ENCODE measurements around the gene FIBP. TPM values are rescaled to one million over a fixed set of nuclear protein-coding genes. Genes with fewer than 3 reads are reported as not detected.

FIBP gene
- total RNA-seq, 2 experiments from 2014 or later = 78.8 to 79.9 TPM

- intact Hi-C loops (cut with micrococcal nuclease) = no loop called here
- Mint-ChIP-seq H3K27me3 (no peaks in the 10 kb centered on the region), H3K4me3 (peak overlapping the region; percentile 39), H3K9me3 (no peaks in the 10 kb centered on the region), H3K36me3 (ENCODE audit: low read depth) (peaks cover 5% of the 10 kb centered on the region), H3K4me1 (ENCODE audit: low read depth) (peaks cover 39% of the 10 kb centered on the region), H3K27ac (no peak overlapping the region)
- CTCF ChIA-PET = interaction anchor here (0.9 to 7.1 kb wide), 5 partner anchors 9 to 117 kb away, joined by 3 to 153 read pairs (median 6); partner anchors contain the start of genes CCDC85B, CFL1, FIBP and MUS81
- DNase-seq (no peak), ATAC-seq (no peak)
- POLR2A ChIA-PET = interaction anchor here (0.6 to 29.8 kb wide), 8 partner anchors 15 to 284 kb away, joined by 3 to 560 read pairs (median 3); partner anchors contain the start of genes CCDC85B, CFL1, CTSW and FIBP
- no peak for TF ChIP-seq CTCF (IDR thresholded peaks at IDR 0.05)
Measured at GRCh38 chr11:65871811-65872548, 16.3 kb downstream of the FIBP start.

- Mint-ChIP-seq H3K27me3 (no peaks in the 10 kb centered on the region), H3K4me3 (no peak overlapping the region), H3K4me1 (ENCODE audit: low read depth) (peaks cover 30% of the 10 kb centered on the region), H3K27ac (no peak overlapping the region), H3K36me3 (ENCODE audit: low read depth) (peaks cover 9% of the 10 kb centered on the region), H3K9me3 (no peaks in the 10 kb centered on the region)
- intact Hi-C loops (cut with micrococcal nuclease) = no loop called here
- no peak for TF ChIP-seq CTCF (IDR thresholded peaks at IDR 0.05)
- ChIA-PET CTCF (interaction anchor here (0.9 to 7.1 kb wide), 7 partner anchors 8 to 160 kb away, joined by 3 to 153 read pairs (median 6); partner anchors contain the start of genes CCDC85B, CFL1, FIBP and KAT5), POLR2A (interaction anchor here (0.7 to 29.8 kb wide), 6 partner anchors 14 to 283 kb away, joined by 3 to 560 read pairs (median 4); partner anchors contain the start of genes CCDC85B, CFL1, CTSW and FIBP)
- DNase-seq (no peak), ATAC-seq (no peak)
Measured at GRCh38 chr11:65870706-65871681, 17.3 kb downstream of the FIBP start.

- no peak for TF ChIP-seq CTCF (IDR thresholded peaks at IDR 0.05)
- Mint-ChIP-seq H3K27ac (no peak overlapping the region), H3K4me3 (no peak overlapping the region), H3K9me3 (no peaks in the 10 kb centered on the region), H3K36me3 (ENCODE audit: low read depth) (peaks cover 9% of the 10 kb centered on the region), H3K27me3 (no peaks in the 10 kb centered on the region), H3K4me1 (ENCODE audit: low read depth) (peaks cover 30% of the 10 kb centered on the region)
- CTCF ChIA-PET = interaction anchor here (0.9 to 7.1 kb wide), 5 partner anchors 8 to 159 kb away, joined by 3 to 153 read pairs (median 7); partner anchors contain the start of genes CCDC85B, CFL1, FIBP and KAT5
- POLR2A ChIA-PET = interaction anchor here (10.6 to 29.8 kb wide), 2 partner anchors 13 to 19 kb away, joined by 182 to 560 read pairs; partner anchors contain the start of genes CCDC85B, CFL1, CTSW and FIBP
- intact Hi-C loops (cut with micrococcal nuclease) = no loop called here
- ATAC-seq = no peak
- no peak for DNase-seq
Measured at GRCh38 chr11:65870307-65870658, 18.0 kb downstream of the FIBP start.

GRCh38 chr11:65869643-65870306, 18.5 kb downstream of the FIBP start:
- ChIA-PET CTCF (interaction anchor here (0.9 to 7.1 kb wide), 5 partner anchors 10 to 158 kb away, joined by 3 to 153 read pairs (median 7); partner anchors contain the start of genes CCDC85B, CFL1, FIBP and KAT5), POLR2A (interaction anchor here (10.6 to 29.8 kb wide), 2 partner anchors 12 to 20 kb away, joined by 182 to 560 read pairs; partner anchors contain the start of genes CCDC85B, CFL1, CTSW and FIBP)
- no peak for ATAC-seq
- Mint-ChIP-seq H3K4me3 (no peak overlapping the region), H3K9me3 (no peaks in the 10 kb centered on the region), H3K36me3 (ENCODE audit: low read depth) (peaks cover 12% of the 10 kb centered on the region), H3K27ac (no peak overlapping the region), H3K4me1 (ENCODE audit: low read depth) (peaks cover 30% of the 10 kb centered on the region), H3K27me3 (no peaks in the 10 kb centered on the region)
- DNase-seq = no peak
- TF ChIP-seq CTCF (IDR thresholded peaks at IDR 0.05) = no peak
- intact Hi-C loops (cut with micrococcal nuclease) = no loop called here
